Erythroblast (primary cell): ENCODE measurements around the gene ADCY1.

Experiments
- GATA1 ChIP-seq: IDR thresholded peaks from 2 replicates; pipeline ENCODE4 v1.6.1; 2011; ENCODE audit warnings: low read depth, mild to moderate bottlenecking, control low read depth, low read length, moderate library complexity
- POLR2A ChIP-seq: IDR thresholded peaks from 2 replicates; pipeline ENCODE4 v1.6.1; 2011; ENCODE audit warnings: mild to moderate bottlenecking, low read length

DNA sequence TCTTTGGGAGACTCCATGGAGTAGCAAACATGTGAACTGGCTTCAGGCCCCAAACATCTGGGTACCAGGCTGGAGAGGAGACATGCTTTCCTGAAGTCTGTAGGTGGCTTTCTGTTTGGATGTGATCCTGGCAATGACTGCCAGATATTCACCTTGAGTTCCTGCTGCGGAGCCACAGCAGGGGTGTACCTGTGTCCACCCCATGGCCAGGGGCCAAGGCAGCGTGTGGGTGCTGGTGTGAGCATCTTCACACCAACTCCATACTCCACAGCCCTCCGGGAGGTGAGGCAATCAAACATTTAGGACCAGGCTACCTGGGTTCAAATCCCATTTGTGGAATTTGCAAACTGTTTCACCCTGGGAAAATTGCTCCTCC is 113.0 kb downstream of the ADCY1 start:
- TF ChIP-seq POLR2A: no peak
- no peak for TF ChIP-seq GATA1
